Activated naive CD8-positive, alpha-beta T cell treated with anti-CD3 and anti-CD28 coated beads for 36 hours (primary cell): ENCODE measurements around the gene TAOK1. TPM values are rescaled to one million over a fixed set of nuclear protein-coding genes. Genes with fewer than 3 reads are reported as not detected.
A peak's percentile ranks its signal among the peaks of the same experiment; 100 is the strongest.

Experiments
- DNase-seq: peaks from one replicate; pipeline ENCODE4 v3.0.0; 2021
- H3K27ac Mint-ChIP-seq: one replicate; pipeline ENCODE4 v1.8.0; 2022; ENCODE audit warnings: mild to moderate bottlenecking, moderate library complexity, mixed read lengths
- H3K27me3 Mint-ChIP-seq: one replicate; pipeline ENCODE4 v1.8.0; 2022; ENCODE audit warnings: mild to moderate bottlenecking, mixed read lengths
- H3K36me3 Mint-ChIP-seq: one replicate; pipeline ENCODE4 v1.8.0; 2021; ENCODE audit warnings: mild to moderate bottlenecking, mixed read lengths
- H3K4me1 Mint-ChIP-seq: one replicate; pipeline ENCODE4 v1.8.0; 2021; ENCODE audit warnings: mixed read lengths
- H3K4me3 Mint-ChIP-seq: one replicate; pipeline ENCODE4 v1.8.0; 2022; ENCODE audit warnings: mild to moderate bottlenecking, moderate library complexity, mixed read lengths
- H3K9me3 Mint-ChIP-seq: one replicate; pipeline ENCODE4 v1.8.0; 2022; ENCODE audit warnings: mixed read lengths
- total RNA-seq, 2 experiments: library from RNA; stranded (reverse); gene quantifications; one replicate each; pipeline ENCODE4 v1.2.3, GENCODE V29; 2021

TAOK1 gene
- total RNA-seq, 2 experiments from 2014 or later: 20.8 to 25.8 TPM

DNA sequence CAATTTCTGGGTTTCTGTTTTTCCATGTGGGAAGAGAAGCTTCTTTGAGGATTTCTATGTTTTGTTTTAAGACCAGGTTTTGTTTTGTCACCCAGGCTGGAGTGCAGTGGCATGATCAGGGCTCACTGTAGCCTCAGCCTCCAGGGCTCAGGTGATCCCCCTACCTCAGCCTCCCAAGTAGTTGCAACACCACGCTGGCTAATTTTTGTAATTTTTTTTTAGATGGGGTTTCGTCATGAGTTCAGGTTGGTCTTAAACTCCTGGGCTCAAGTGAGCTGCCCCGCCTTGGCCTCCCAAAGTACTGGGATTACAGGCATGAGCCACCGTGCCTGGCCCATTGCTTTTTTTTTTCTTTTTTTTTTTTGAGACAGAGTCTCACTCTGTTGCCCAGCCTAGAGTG is 25.5 kb upstream of the TAOK1 start:
- Mint-ChIP-seq H3K36me3 (no peaks in the 10 kb centered on the region), H3K4me1 (no peaks in the 10 kb centered on the region), H3K4me3 (no peak overlapping the region), H3K9me3 (no peaks in the 10 kb centered on the region), H3K27ac (no peak overlapping the region), H3K27me3 (no peaks in the 10 kb centered on the region)
- no peak for DNase-seq

DNA sequence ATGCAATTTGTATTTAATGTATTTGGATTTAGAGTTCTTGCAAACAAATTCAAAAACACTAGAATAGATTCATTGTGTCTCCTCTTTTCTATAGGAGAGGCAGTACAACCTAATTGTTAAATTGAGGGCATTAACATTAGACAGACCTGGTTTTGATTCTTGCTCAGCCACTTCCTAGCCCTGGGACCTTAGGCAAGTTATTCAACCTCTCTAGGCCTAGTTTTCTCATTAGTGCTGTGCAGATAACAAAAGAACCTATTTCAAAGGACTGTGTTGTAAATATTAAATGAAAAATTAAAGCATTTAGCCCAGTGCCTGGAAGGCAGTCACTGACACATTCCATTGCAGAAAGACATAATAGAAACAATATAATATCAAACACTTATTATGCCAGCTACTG is 22.0 kb upstream of the TAOK1 start:
- H3K9me3 Mint-ChIP-seq: no peaks in the 10 kb centered on the region
- no peak for DNase-seq
- H3K27ac Mint-ChIP-seq: no peak overlapping the region
- no peak overlapping the region for H3K4me3 Mint-ChIP-seq
- no peaks in the 10 kb centered on the region for H3K27me3 Mint-ChIP-seq
- no peaks in the 10 kb centered on the region for H3K36me3 Mint-ChIP-seq
- H3K4me1 Mint-ChIP-seq: no peaks in the 10 kb centered on the region

DNA sequence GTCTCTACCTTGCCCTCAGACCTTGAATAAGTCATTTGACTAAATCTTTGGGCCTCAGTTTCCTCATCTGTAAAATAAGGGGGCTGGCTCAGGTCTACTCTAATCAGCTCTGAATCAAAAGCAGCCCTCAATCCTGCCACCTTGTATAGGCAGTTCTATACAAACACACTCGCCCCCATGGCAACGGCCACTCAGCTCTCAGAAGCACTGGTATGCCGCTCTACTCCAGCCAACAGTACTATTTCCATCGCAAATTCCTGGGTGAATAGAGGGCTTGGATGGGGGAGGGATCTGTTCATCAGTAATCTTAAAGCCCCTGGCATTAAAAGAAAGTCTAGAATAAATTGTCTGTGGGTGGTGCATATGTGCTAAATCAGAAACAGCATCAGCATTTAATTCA is 21.2 kb upstream of the TAOK1 start:
- Mint-ChIP-seq H3K9me3 (no peaks in the 10 kb centered on the region), H3K4me1 (no peaks in the 10 kb centered on the region), H3K27ac (no peak overlapping the region), H3K27me3 (no peaks in the 10 kb centered on the region), H3K4me3 (no peak overlapping the region), H3K36me3 (no peaks in the 10 kb centered on the region)
- DNase-seq: no peak

DNA sequence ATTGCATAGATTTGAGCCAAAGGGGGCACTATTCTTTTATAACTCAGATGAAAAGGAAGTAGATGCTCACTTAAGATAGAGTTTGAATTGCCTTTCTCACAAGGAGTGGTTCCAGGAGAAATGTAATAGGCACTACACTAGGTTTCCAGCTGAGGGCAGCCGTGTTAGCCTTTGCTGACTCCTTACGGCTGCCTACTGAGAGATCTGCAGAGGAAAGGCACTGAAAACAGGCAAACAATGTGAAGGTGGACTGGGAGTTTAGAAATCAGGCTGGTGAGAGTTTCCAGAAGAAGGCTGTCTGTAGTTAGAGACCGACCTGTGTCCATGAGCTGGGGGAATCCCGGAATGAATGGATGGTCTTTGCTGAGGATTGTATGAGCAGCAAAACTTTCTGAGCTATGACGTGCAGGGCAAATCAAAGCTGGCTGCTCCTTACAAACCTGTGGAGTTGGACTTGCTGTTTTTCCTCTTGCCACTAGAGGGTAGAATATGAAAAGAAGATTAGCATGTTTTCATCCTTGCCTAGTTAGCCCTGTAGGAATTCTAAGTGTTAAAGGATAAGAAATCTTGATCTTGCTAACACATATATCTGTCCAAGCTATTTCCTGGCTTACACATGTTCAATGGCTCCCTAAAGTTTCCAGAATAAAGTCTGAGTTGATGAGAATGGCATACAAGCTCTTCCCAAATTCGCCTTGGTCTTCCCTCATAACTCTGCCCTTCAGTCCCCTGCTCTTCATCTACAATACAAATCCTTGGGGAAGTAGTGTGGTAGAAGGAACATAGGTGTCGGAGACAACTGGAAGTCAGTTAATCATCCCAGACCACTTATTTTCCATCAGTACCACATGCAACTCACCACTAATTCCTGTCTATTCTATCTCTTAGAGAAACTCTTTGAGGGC is 20.1 kb upstream of the TAOK1 start:
- H3K36me3 Mint-ChIP-seq: no peaks in the 10 kb centered on the region
- peak; percentile 23 for DNase-seq
- no peaks in the 10 kb centered on the region for H3K4me1 Mint-ChIP-seq
- no peak overlapping the region for H3K27ac Mint-ChIP-seq
- no peak overlapping the region for H3K4me3 Mint-ChIP-seq
- no peaks in the 10 kb centered on the region for H3K9me3 Mint-ChIP-seq
- H3K27me3 Mint-ChIP-seq: no peaks in the 10 kb centered on the region

DNA sequence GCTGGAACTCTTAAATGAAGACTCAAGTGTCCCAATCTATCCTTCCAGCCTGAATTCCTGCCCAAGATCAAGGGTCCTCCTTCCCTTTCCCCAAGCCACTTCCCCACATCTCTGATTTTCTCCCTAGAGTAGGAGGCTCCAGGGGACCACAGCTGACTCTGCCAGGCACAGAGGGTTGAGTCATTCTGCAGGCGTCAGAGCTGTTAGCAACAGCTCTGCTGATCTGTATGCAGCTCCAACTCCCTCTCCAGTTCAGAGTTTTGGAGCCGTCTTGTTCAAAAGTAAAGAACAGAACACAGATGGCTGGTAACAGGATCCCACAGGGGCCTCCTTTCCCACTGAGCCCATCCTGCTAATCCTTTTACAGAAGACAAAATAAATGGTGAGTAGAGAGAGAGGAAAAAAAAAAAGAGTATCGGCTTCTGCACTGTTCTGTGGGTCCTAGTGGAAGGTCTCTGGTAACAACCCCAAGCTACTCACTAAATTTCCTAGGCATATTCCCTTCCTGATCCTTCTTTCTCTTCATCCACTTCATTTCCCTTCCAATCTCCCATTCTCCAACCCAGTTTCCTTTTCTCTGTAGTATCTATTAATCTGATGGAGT is 13.4 kb upstream of the TAOK1 start:
- Mint-ChIP-seq H3K36me3 (no peaks in the 10 kb centered on the region), H3K9me3 (no peaks in the 10 kb centered on the region), H3K4me3 (no peak overlapping the region), H3K27ac (no peak overlapping the region), H3K27me3 (no peaks in the 10 kb centered on the region), H3K4me1 (no peaks in the 10 kb centered on the region)
- DNase-seq: no peak

DNA sequence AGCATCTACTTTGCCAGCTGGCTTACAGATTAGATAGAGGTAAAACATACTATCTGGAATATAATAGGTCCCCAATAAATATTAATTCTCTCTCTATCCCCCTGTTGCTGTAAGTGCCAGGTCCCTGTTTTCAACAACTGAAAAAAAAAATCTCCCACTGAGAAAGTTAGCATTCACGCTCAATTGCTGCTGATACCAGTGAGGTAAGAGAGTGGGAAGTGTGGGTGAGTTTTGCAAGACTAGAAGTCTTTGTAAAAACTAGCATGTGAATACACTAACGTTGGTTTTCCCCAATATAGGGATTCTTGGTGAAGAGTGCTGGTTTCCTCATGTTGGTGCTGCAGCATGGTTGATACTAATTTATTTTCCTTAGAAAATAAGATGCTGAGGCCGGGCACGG is 11.7 kb upstream of the TAOK1 start:
- H3K9me3 Mint-ChIP-seq: no peaks in the 10 kb centered on the region
- H3K27ac Mint-ChIP-seq: no peak overlapping the region
- no peak overlapping the region for H3K4me3 Mint-ChIP-seq
- H3K4me1 Mint-ChIP-seq: no peaks in the 10 kb centered on the region
- no peaks in the 10 kb centered on the region for H3K27me3 Mint-ChIP-seq
- DNase-seq: no peak
- no peaks in the 10 kb centered on the region for H3K36me3 Mint-ChIP-seq

DNA sequence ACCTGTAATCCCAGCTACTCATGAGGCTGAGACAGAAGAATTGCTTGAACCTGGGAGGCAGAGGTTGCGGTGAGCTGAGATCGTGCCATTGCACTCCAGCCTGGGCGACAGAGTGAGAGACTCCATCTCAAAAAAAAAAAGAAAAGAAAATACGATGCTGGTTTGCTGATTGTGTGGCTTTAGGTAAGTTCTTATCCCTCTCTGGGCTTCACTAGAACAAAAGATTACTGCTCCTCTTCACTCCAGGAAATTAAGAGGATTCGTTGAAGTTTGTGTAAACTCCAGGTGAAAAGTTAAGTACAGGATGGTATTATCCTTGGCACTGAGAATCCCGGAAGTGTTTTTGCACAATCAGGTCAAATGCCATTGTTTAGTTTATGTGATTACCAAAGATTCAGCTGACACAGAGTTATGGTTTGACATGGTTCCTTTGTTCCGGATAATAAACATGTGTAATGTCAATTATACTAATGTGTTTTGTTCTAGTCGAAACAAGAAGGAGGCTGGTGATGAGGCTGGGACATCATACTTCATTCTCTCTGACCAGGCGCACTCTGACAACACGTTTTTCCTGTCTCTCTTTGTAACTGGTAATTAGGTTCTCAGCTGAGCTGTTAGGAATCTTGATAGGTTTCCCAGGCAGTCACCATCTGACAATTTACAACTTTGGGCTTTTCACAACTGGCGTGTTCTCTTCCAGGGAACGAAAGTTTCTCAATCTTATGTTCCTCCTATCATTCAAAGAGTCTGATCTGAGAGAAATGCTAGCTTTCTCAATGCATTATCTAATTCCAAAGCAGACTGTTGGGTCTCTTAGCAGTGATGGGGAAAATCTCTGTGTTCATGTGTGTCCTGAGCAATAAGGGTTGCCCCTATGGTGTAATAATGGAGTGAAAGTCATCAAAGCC is 10.8 kb upstream of the TAOK1 start:
- Mint-ChIP-seq H3K9me3 (no peaks in the 10 kb centered on the region), H3K4me1 (no peaks in the 10 kb centered on the region), H3K4me3 (no peak overlapping the region), H3K27ac (no peak overlapping the region), H3K27me3 (no peaks in the 10 kb centered on the region), H3K36me3 (no peaks in the 10 kb centered on the region)
- DNase-seq: no peak

DNA sequence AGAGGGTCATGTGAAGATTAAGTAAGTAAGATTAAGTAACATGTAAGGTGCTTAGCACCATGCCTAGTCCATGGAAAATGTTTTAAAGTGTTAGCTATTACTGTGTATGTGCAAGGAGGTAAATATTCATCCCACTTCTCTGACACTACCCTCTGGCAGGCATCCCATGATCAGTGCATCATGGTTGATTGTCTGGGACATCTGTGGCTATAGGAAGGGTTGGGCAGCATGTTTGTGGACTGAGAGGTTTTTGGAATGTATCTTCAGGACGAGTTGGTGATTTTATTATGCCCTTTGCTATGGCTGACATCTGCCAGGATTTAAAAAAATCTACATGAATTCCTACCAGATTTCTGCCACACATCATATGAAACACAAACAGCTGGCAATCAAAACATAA is 6.5 kb upstream of the TAOK1 start:
- no peak for DNase-seq
- Mint-ChIP-seq H3K36me3 (no peaks in the 10 kb centered on the region), H3K27me3 (no peaks in the 10 kb centered on the region), H3K9me3 (no peaks in the 10 kb centered on the region), H3K4me1 (no peaks in the 10 kb centered on the region), H3K4me3 (no peak overlapping the region), H3K27ac (no peak overlapping the region)

DNA sequence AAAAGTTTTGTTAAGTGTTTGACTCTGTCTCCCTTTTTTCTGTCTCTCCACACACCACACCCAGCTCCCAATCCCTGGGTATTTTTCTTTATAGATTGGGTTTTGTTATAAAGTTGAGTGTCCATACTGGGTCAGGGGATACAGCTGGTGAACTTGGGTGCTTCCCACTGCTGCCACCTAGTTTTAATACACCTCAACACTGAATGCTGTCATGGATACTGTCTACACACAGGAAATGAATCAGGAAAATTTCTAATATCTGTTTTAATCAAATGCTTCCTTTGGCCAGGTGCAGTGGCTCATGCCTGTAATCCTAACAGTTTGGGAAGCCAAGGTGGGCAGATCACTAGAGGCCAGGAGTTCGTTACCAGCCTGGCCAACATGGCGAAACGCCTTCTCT is 5.3 kb upstream of the TAOK1 start:
- no peak overlapping the region for H3K4me3 Mint-ChIP-seq
- peaks cover 7% of the 10 kb centered on the region for H3K4me1 Mint-ChIP-seq
- H3K27me3 Mint-ChIP-seq: no peaks in the 10 kb centered on the region
- H3K36me3 Mint-ChIP-seq: peaks cover 2% of the 10 kb centered on the region
- no peak overlapping the region for H3K27ac Mint-ChIP-seq
- no peaks in the 10 kb centered on the region for H3K9me3 Mint-ChIP-seq
- DNase-seq: no peak

DNA sequence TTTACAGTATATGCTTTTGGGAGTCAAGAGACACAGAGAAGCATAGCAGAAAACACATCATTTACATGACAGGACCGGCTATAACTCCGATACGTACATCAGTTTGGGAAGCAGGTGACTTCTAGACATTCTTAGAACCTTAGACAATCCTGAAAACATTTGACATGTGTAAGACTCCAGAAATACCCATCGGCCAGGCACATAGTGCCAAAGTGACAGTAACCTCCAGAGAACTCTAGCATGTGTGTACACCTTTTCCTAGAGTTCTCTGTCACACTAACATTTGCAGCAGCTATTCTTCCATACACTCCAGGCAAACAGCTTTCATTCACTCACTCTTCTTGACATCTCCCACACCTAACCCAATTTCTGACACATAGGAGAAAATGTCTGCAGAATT is 3.4 kb upstream of the TAOK1 start:
- H3K4me1 Mint-ChIP-seq: peaks cover 11% of the 10 kb centered on the region
- H3K27me3 Mint-ChIP-seq: no peaks in the 10 kb centered on the region
- peaks cover 8% of the 10 kb centered on the region for H3K36me3 Mint-ChIP-seq
- H3K9me3 Mint-ChIP-seq: no peaks in the 10 kb centered on the region
- DNase-seq: no peak
- no peak overlapping the region for H3K4me3 Mint-ChIP-seq
- H3K27ac Mint-ChIP-seq: no peak overlapping the region

DNA sequence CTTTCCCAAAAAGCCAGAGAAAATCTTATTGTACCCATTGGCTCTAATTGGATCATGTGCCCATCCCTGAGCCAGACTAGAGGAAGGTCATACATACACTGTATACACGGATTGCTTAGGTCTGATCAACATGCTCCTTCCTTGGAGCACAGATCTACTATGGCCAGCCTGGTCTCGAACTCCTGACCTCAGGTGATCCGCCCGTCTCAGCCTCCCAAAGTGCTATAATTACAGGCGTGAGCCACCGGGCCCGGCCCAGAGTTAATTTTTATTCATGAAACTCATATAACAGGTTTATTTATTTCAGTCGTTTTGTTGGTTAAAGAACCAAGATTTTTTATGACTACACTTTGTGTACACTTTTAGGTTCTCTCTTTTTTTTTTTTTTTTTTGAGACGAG is 1.2 kb upstream of the TAOK1 start:
- Mint-ChIP-seq H3K9me3 (no peaks in the 10 kb centered on the region), H3K27ac (no peak overlapping the region), H3K4me3 (peak overlapping the region; percentile 84), H3K36me3 (peaks cover 18% of the 10 kb centered on the region), H3K4me1 (peaks cover 29% of the 10 kb centered on the region), H3K27me3 (no peaks in the 10 kb centered on the region)
- no peak for DNase-seq

DNA sequence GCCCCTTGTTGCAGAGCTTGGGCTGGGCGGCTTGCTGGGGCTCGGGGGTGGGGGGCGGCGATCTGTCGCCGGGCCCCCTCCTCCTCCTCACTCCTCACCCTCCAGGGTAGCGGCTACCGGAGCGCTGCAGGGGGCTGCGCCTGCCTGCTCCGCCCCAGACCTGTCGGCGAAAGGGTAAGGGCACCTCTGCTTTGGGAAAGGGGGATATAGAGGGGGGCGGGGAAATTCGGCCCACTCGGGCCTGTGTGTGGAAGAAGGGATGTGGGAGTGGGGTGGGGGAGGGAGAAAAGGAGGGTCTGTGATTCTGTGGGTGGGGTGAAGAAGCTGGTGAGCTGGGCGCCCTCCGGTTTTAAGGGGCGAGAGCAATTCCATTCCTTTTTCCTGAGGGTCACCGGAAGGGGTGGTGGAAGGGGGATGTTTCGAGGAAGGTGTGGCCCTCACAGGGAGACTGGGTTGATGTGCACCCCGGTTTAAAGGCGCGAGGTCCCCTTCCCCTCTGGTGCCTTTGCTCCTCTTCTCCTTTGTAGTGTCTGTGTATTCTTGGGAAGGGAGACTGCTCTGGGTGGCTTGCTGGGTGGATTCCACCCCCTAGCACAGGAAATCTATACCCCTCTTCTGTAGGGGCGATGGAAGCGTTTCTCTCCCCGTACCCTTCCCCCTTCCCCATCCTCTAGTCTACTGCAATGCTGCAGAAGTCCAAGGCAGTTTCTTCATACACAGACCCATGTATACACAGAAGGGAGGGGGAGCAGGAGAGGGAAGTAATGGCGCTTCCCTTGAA is 878 bp downstream of the TAOK1 start:
- Mint-ChIP-seq H3K4me3 (peak overlapping the region; percentile 96), H3K27ac (peak overlapping the region; percentile 89), H3K27me3 (no peaks in the 10 kb centered on the region), H3K9me3 (no peaks in the 10 kb centered on the region), H3K36me3 (peaks cover 22% of the 10 kb centered on the region), H3K4me1 (peaks cover 34% of the 10 kb centered on the region)
- DNase-seq: peak; percentile 6

DNA sequence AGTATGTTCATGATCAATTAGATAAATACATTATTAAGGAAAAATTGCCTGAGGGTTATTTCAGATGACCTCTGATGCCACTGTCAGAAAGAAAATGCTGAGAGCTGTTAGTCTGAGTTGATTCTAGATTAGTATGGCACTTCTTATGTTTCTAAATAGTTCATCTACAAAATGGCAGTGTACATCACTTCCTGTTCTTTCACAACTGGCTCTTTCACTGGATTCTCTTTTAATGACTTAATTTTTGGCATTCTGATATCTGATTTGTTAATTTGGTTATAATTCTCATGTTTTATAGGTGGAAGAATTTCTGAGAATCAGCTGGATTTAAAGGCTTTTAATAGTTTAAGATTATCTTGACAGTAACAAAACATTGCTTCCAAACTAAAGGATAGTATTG is 3.3 kb downstream of the TAOK1 start:
- no peaks in the 10 kb centered on the region for H3K9me3 Mint-ChIP-seq
- peaks cover 22% of the 10 kb centered on the region for H3K36me3 Mint-ChIP-seq
- no peak for DNase-seq
- no peaks in the 10 kb centered on the region for H3K27me3 Mint-ChIP-seq
- no peak overlapping the region for H3K4me3 Mint-ChIP-seq
- peak overlapping the region; percentile 38 for H3K27ac Mint-ChIP-seq
- peaks cover 34% of the 10 kb centered on the region for H3K4me1 Mint-ChIP-seq

DNA sequence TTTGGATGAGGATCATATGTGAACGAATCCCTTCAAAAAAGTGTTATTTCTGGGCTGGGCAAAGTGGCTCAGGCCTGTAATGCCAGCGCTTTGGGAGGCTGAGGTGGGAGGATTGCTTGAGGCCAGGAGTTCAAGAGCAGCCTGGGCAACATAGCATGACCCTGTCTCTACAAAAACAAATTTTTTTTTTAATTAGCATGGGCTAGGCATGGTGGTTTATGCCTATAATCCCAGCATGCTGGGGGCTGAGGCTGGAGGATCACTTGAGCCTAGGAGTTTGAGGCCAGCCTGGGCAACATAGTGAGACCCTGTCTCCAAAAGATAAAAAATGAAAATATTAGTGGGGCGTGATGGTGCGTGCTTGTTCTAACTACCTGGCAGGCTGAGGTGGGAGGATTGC is 4.6 kb downstream of the TAOK1 start:
- peaks cover 25% of the 10 kb centered on the region for H3K36me3 Mint-ChIP-seq
- H3K4me3 Mint-ChIP-seq: no peak overlapping the region
- no peak for DNase-seq
- no peaks in the 10 kb centered on the region for H3K9me3 Mint-ChIP-seq
- H3K27me3 Mint-ChIP-seq: no peaks in the 10 kb centered on the region
- peaks cover 27% of the 10 kb centered on the region for H3K4me1 Mint-ChIP-seq
- no peak overlapping the region for H3K27ac Mint-ChIP-seq
